ENCODE measurements around the gene ELMOD3.
"Not testable (repeated sequence)": the region's sequence is repeated elsewhere in the genome, so short reads cannot be mapped to it uniquely, and the experiment has no call there.

ELMOD3 gene

DNA sequence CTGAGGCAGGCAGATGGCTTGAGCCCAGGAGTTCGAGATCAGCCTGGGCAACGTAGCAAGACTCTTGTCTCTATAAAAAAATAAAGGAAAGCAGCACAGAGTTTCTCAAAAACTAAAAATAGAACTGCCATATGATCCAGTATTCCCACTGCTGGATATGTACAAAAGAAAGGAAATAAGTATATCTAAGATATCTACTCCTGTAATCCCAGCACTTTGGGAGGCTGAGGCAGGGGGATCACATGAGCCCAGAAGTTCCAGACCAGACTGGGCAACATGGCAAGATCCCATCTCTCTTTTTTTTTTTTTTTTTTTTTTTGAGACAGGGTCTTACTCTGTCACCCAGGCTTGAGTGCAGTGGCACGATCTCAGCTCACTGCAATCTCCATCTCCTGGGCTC, 24.9 kb upstream of the ELMOD3 start:
- DNase-seq: not testable (repeated sequence)

DNA sequence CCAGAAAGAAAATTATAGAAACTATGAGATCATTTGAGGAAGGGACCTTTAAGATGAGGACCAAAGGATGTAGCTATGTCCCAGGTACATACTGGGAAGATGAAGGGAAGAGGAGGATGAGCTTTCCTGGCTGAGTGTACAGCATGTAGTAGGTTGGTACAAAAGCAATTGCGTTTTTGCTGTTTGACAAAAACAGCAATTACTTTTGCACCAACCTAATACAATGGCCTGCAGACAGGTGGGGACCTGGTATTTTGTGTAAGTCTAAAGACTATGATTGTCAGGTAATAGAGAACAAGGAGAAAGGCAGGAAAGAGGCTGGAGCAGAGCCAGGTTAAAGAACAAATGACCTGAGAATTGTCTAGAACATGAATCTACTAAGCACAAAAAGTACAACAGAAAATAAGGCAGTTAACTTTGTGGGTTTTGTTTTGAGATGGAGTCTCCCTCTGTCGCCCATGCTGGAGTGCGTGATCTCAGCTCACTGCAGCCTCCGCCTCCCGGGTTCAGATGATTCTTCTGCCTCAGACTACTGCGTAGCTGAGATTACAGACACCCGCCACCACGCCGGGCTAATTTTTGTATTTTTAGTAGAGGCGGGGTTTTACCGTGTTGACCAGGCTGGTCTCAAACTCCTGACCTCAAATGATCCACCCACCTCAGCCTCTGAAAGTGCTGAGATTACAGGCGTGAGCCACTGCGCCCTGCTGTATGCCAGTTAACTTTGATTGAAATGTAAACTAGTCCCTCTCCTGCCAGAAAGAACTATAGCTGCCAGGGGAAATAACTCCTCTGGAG, 23.5 kb upstream of the ELMOD3 start:
- DNase-seq: no peak

DNA sequence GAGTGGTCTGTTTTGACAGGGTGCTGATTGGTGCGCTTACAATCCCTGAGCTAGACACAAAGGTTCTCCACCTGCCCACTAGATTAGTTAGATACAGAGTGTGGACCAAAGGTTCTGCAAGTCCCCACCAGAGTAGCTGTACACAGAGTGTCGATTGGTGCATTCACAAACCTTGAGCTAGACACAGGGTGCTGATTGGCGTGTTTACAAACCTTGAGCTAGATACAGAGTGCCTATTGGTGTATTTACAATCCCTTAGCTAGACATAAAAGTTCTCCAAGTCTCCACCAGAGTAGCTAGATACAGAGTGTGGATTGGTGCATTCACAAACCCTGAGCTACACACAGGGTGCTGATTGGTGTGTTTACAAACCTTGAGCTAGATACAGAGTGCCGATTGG, 20.7 kb upstream of the ELMOD3 start:
- not testable (repeated sequence) for DNase-seq

DNA sequence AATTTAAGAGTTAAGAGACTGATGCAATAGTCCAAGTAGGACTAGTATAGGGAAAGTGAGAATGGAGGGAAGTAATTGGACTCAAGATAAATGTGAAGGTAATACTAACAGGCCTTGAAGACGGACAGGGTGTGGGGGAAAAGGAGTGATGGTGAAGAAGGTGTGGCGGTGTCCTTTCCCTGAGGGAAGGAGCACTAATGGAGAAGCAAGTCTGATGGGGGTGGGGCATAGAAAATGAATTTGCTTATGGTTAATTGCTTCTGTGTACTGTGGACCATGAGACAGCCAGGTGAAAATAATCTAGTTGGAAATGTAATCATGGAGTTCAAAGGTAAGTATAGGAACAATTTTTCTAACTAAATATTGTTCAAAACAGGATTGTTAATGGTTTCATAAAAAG, 19.6 kb upstream of the ELMOD3 start:
- DNase-seq: no peak

DNA sequence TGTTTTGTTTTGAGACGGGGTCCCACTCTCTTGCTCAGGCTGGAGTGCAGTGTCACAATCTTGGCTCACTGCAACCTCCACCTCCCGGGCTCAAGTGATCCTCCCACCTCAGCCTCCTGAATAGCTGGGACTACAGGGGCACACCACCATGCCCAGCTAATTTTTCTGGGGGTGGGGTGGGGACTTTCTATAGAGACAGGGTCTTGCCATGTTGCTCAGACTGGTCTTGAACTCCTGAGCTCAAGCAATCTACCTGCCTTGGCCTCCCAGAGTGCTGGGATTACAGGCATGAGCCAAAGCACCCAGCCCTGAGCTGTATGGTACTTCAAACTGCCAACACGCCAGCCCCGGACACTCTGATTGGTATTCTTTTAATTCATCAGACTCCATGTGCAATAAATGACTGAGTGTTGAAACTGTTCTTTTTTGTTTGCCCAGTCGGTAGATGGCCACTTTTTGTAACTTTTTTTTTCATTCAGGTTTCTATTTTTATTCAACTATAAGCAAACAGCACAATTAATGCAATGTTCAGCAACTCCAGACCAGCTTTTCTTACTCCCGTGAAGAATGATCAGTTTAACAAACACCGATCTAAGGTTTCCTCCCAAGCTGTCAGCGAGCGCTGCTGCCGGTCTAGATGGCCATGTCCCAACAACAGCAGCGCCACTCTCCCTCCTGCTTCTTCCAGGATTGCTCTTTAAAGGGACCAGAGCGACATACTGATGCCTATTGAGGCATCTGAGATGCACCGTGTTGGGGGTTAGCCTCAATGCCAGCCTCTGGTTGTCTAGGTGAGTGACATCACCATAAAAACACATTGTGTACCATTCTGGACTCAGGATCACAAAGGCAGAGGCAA, 14.3 kb upstream of the ELMOD3 start:
- peak; percentile 54 for DNase-seq

DNA sequence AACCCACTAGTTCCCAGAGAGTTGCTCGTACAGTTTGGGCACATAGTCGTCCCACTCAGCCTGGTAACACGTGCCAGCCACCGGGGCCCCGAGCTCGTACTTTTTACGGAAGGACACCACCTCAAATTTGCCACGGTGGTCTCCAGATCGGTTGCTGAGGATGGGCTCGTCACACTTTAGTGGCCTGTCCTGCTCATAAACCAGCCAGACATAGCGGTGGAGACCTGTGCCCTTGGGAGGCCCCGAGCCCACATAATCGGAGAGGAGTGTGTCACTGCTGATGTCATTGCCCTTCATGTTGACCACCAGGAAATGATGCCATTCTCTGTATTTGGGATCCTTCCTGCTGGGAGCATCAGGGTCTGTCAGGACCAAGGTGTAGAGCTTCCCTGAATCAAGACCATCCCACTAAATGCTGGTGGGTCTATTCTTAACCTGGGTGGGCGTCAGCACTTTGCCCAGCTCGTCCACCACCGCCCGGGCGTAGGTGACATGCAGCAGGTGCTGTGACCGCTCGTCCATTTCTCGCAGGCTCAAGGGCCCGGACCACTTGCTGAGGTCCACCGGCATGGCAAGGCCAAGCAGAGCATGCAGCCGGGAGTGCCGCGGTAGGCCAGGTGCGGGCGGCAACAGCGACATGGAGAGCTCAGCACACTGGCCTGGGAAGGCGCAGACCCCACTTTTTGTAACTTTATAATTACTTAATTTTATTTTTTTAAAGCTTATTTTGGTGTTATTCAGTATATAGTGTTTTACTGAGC, 13.1 kb upstream of the ELMOD3 start:
- DNase-seq: no peak

DNA sequence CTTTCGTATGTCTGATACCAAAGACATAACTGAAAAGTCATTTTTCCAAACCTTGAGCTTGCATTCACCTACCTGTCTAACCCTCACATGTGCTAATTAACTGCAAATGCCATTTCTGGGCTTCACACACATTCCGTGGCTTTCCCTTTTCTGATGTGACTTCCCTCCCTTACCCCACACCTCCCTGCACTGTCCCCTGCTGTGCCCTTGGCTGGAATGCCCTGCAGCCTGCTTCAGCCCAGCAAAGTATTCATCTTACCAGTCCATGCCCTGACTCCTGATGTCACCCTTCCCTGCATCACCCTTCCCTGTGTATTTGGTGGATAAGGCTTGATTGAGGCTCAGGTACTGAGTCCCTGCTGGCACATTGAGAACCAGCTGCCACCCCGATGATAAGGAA, 12.4 kb upstream of the ELMOD3 start:
- no peak for DNase-seq

DNA sequence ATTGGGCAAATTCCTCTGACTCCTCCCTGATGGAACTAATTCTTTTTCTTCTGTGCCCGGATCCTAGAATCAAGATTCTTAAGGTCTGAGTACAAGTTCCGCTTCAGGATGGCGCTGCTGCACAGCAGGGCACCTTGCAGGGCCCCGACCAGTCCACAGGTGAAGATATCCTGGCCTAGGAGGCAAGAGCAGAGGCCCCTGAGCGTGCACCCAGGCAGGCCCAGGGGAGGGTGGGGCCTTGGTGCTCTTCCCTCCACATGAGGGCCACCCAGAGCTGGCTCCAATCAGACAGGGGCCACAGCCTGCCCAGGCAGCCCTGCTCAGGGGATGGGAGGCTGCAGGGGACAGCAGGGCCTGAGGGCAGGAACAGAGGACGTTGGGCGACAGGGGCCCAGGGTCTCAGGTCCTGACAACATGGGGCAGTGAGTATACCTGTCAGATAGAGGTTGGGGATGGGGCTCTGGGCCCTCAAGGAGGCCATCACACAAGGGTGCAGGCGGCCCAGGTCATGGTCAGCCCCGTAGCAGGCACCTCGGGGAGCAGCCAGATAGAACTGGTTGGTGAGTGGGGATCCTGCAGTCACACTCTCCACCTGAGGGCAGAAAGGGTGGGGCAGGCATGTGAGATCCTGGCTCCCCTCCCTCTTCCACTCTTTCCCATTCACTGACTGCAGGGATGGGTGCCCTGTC, 11.2 kb upstream of the ELMOD3 start:
- DNase-seq: not testable (repeated sequence)

DNA sequence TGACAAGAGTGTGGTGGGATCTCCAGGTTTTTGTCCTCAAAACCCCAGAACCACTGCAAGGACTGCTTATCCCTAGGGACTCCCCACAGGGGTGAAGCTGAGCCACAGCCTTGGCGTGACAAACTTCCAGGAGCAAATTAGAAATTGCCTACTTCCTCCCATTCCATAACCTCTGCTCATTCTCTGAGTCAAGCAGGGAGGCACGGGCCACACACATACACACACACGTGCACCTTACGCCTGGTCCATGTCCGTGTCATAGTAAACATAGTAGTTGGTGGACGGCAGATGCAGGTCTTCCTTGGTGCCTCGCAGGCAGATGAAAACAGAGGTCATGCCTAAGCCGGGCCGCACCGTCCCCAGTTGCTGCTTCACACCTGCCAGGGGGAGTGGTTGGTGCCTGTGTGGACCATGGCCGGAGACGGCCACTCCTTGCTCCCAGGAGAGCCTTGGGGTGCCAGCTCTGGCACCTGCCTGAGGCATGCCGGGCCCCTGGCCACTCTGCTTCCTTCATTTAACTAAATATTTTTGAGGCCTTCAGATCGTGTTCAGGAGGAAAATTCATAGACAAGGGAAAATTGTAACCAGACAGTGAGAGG, 10.1 kb upstream of the ELMOD3 start:
- DNase-seq: no peak

DNA sequence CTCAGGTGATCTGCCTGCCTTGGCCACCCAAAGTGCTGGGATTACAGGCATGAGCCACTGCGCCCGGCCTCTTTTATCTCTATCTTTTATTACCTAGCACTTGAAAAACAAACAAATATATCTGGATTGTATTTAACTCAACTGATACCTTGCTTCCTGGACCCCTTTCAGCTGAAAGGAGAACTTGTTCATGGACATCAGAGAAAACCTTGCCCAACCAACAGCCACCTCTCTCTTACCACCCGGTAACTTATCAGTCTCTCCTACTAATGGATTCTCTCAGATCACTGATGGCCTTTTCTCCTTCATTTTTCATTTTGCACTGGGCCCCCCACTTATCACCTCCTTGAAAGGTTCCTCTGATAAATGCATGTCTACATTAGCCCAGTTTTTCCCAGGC, 7.0 kb upstream of the ELMOD3 start:
- no peak for DNase-seq

DNA sequence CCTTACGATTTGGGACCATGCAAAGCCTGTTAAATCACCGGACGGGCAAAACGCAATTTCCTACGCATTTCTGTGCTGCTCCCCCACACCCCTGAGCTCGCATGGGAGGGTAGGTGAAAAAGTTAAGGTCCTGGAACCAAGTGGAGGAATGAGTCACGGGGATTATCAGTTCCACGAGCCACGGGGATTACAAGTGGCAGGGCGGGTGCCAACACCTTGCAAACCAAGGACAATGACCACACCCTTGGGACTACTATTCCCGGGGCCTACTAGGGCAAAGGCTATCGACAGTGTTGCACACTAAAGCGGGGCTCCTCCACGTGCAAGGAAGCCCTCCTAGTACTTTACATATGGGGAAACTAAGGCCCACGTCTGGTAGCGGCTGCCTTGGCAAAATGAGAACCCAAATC, 688 bp upstream of the ELMOD3 start:
- DNase-seq: no peak

DNA sequence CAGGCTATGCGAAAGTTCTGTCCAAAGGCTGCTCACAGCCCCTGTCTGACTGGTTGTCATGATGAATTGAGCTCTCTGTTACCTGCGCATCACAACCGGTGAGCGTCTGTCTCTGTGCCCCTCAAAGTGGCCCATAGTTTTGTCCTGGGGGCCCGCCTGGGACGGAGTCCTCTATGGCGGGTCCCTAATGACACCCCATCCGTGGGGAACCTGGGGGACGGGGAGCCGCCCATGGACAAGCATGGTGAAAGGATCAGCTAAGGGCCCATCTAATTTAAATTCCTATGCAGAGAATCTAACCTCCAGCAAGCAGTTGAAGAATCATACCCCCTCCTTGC, 473 bp downstream of the ELMOD3 start:
- no peak for DNase-seq

DNA sequence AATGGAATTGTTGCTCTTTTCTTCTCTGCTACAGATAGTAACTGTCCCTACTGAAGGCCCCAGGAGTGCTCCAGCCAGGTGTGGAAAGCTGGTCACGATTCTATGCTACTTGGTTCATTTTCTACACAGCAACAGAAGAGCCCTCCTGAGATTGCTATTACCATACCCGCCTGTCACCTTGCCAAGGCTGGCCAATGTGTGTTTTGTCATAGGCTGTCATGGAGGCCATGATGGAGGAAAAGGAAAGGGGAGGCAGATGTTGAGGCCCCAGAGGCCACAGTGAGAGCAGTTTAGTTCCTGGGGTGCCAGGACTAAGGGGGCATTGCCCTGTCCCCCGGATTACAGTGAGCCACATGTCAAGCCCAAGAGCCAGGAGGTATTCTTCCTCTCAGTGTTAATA, 952 bp downstream of the ELMOD3 start:
- no peak for DNase-seq

DNA sequence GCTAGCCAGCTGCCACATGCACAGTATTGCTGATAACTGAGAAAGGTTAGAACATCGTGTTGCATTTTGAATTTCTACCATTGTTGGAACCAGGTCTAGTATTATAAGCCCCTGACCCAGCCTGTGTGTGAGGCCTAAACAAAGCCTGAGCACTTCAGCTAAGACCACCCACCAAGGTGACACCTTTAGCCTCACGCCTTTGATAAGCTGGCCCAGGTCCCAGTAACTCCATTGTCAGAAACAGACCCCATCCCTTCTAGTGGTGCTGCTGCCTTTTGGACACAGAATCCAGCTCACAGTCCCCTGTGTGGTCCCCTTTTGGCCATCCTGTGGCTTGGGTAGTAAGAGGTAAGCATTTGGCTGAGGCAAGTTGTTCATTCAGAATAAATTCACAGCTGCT, 1.6 kb downstream of the ELMOD3 start:
- no peak for DNase-seq

DNA sequence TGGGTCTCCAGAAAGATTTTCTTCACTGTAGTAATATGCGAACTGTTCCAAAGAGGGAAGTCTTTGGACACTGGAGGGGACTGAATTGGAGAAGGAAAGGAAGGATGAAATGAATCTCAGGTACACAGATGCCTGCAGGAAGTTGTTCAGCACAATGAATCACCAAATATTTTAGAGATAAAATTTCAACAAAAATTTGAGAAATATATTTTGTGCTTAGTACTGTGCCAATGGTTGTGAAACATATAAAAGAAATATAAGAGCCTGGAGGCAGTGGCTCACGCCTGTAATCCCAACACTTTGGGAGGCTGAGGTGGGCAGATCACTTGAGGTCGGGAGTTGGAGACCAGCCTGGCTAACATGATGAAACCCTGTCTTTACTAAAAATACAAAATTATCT, 3.2 kb downstream of the ELMOD3 start:
- no peak for DNase-seq

DNA sequence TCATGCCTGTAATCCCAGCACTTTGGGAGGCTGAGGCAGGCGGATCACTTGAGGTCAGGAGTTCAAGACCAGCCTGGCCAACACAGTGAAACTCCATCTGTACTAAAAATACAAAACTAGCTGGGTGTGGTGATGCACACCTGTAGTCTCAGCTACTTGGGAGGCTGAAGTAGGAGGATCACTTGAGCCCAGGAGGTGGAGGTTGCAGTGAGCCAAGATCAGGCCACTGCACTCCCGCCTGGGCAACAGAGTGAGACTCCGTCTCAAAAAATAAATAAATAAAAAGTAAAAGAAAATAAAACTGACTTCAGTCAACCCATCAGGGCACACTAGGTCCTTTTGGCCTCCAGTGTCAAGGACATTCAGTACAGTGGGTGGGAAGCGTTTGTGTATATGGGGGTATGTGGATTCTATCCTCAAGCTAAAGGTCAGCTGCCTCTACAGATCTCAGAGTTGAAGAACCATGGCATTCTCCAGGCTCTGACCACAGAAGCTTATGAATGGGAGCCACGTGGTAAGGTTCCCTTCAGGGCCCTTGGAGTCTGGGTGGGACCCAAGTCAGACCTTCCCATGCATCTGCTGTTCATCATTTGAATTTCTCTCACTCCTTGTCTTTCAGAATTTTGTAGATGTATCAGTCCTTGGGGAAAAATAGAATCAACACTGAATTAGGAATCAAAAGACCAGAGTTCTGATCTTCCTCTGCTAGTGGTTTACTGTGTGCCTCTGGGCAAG, 8.3 kb downstream of the ELMOD3 start:
- not testable (repeated sequence) for DNase-seq

DNA sequence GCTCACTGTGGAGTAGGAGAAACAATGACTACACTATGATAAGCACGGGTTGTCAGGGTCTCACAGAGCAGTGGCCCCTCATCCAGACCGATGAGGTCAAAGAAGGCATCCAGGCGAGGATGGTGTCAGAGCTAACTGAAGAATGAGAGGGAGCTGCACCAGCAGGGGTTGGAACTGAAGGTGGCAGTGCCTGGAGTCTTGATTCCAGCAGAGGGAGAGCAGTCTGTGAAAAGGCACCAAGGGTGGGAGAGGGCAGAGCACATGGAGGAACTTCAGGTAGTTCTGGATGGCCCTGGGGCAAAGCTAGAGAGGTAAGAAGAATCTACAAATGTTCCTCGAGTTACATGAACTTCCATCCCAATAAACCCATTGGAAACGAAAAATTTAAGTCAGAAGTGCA, 12.6 kb downstream of the ELMOD3 start:
- no peak for DNase-seq

DNA sequence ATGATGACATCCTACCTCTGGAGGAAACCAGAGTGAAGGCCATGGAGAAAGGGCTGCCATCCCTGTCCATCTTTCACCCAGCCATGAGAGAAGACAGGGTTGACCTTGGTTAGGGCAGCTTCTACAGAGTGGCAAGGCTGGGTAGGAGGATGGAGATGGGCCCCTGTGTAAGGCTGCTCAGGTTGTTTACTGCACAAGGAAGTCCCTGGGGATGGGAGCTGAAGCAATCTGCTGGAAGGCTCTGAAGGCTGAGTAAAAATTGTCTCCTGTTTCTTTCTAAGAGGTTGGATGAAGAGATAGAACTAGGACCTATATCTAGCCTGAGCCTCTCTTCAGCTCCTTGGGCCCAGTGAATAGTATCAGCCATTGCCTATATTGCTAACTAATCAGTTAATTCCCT, 14.4 kb downstream of the ELMOD3 start:
- peak; percentile 3 for DNase-seq

DNA sequence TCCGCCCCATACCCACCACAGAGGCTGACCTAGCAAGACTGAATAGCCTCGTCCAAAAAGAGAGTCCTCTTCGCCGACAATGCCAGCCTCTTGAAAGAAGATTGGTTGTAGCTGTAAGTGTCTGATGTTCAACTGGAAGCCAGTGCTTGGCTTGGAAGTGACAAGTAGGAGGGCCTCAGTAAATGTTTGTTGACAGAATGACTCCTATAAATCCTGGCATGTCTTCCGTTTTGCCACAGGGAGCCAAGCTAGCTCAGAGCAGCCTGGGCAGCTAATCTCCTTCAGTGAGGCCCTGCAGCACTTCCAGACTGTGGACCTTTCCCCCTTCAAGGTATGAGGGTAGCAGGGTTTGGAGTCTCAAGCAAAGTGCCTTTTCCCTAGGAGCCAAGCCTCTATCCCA, 14.9 kb downstream of the ELMOD3 start:
- DNase-seq: no peak

DNA sequence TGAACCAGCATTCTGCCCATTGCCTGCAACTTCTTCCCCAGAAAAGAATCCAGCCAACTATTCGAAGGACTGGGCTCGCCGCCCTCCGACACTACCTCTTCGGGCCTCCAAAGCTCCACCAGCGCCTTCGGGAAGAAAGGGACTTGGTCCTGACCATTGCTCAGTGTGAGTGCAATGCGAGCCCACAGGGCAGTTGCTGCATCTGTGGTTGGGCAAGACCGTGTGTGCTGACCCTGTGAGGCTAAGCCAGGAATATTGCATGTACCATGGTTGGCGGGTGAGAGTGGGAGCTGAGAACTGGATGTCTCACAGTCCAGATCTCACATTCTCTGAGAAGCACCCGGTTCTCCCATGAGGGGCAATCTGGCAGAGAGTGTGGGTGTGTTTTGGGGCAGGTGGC, 16.5 kb downstream of the ELMOD3 start:
- DNase-seq: no peak

DNA sequence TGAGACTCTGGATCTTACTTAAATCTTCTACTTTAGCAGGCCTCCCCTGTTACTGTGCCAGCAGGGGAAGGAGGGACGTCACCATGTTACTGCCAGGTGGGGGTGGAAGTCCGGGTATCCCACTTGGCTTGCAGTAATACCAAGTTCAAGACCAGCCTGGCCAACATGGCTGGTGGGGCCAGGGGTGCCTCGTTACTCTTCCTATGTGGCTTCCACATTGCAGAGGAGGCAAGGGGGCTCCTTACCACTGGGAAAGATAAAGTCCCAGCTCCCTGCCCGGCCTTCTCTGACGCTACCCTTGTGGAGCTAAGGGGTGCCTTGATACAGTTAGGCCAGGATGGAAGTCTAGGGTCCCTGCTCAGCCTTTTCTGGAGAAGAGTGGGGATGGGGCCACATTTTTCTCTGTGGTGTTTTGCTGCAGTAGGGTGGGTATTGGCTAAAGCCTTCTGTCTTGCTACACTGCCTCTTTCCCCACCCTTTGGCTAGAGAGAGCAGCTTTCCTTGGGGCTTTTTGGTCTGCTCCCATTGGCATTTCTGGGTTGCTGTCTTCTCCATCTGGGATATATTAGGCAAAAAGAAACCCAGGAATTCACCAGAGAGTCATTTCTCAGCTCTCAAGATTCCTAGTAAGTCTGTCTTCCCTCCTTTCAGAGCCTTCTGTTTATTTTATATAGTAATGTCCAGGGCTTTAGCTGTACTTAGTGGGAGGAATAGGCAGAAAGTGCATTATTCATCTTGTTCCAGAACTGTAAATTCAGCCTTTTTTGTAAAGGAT, 21.9 kb downstream of the ELMOD3 start:
- DNase-seq: no peak

All from NCI-H2171 (cell line).